ENCODE results near the gene ST6GALNAC6.

The ST6GALNAC6 gene

GRCh38 chr9:127899128-127899943 lies at the start of gene ST6GALNAC6:
ST6GALNAC6 (minus strand) TSS chr9:127899603; CDS start chr9:127897981, 1,622 bp downstream.
- DNase-seq = peak; percentile 72

- no peak for DNase-seq
These were observed 48.7 kb upstream of the ST6GALNAC6 start for GRCh38 chr9:127947841-127948710.

- DNase-seq = no peak
These were observed 47.3 kb upstream of the ST6GALNAC6 start for GRCh38 chr9:127946728-127947127.

GRCh38 chr9:127945942-127946341 lies 46.5 kb upstream of the ST6GALNAC6 start:
- no peak for DNase-seq

GRCh38 chr9:127945338-127945737 lies 45.9 kb upstream of the ST6GALNAC6 start:
- DNase-seq = no peak

- no peak for DNase-seq
These were observed 45.3 kb upstream of the ST6GALNAC6 start for GRCh38 chr9:127944586-127945218.

GRCh38 chr9:127943731-127944144 lies 44.3 kb upstream of the ST6GALNAC6 start:
- DNase-seq = peak; percentile 81

GRCh38 chr9:127943011-127943662 lies 43.7 kb upstream of the ST6GALNAC6 start:
- DNase-seq = no peak

GRCh38 chr9:127942216-127943010 lies 43.0 kb upstream of the ST6GALNAC6 start:
- peak; percentile 59 for DNase-seq

GRCh38 chr9:127941961-127942215 lies 42.5 kb upstream of the ST6GALNAC6 start:
- no peak for DNase-seq

- DNase-seq = no peak
These were observed 41.9 kb upstream of the ST6GALNAC6 start for GRCh38 chr9:127941062-127941960.

GRCh38 chr9:127940593-127940992 lies 41.2 kb upstream of the ST6GALNAC6 start:
- DNase-seq = no peak

- no peak for DNase-seq
These were observed 38.9 kb upstream of the ST6GALNAC6 start for GRCh38 chr9:127938298-127938690.

- DNase-seq = peak; percentile 88
These were observed 38.2 kb upstream of the ST6GALNAC6 start, which contains the start of gene DPM2 for GRCh38 chr9:127937388-127938297. DPM2 (minus strand) TSS chr9:127937854; CDS start chr9:127937820, 34 bp downstream.

GRCh38 chr9:127937056-127937387 lies 37.6 kb upstream of the ST6GALNAC6 start:
- no peak for DNase-seq

GRCh38 chr9:127936347-127936852 lies 37.0 kb upstream of the ST6GALNAC6 start:
- DNase-seq = no peak

- peak; percentile 53 for DNase-seq
These were observed 36.4 kb upstream of the ST6GALNAC6 start for GRCh38 chr9:127935765-127936221.

- DNase-seq = no peak
These were observed 35.6 kb upstream of the ST6GALNAC6 start for GRCh38 chr9:127934986-127935385.

GRCh38 chr9:127934248-127934647 lies 34.8 kb upstream of the ST6GALNAC6 start:
- no peak for DNase-seq

All from stimulated activated CD4-positive, alpha-beta T cell treated with anti-CD3 and anti-CD28 coated beads, Interleukin-1b, Interleukin-23, amount 100 ng/mL, for 48 hours (primary cell).